Colonic mucosa (tissue), 4 donors: ENCODE data around the gene R3HCC1L. TPM values are rescaled to one million over a fixed set of nuclear protein-coding genes. Genes with fewer than 3 reads are reported as not detected.
"Not testable (repeated sequence)": the region's sequence is repeated elsewhere in the genome, so short reads cannot be mapped to it uniquely, and the experiment has no call there.

Experiments
- DNase-seq: peaks from one replicate; pipeline ENCODE4 v3.0.0-alpha.2; 2020
- H3K27ac ChIP-seq: fragments of 200-600 bp; one replicate; pipeline ENCODE4 v1.8.0; 2021
- H3K27me3 ChIP-seq: fragments of 200-600 bp; one replicate; pipeline ENCODE4 v1.8.0; 2021
- H3K36me3 ChIP-seq: fragments of 200-600 bp; one replicate; pipeline ENCODE4 v1.8.0; 2021
- H3K4me1 ChIP-seq: fragments of 200-600 bp; one replicate; pipeline ENCODE4 v1.8.0; 2021; ENCODE audit warnings: mild to moderate bottlenecking
- H3K4me3 ChIP-seq: fragments of 200-600 bp; one replicate; pipeline ENCODE4 v1.8.0; 2021
- H3K9ac ChIP-seq, 2 donors: one replicate each; pipeline ENCODE4 v1.7.0; 2013; ENCODE audit warnings: control low read depth in 2 of 2, low read depth in 2 of 2, low read length in 2 of 2
- H3K9me3 ChIP-seq: fragments of 200-600 bp; one replicate; pipeline ENCODE4 v1.8.0; 2021
- CTCF ChIP-seq: fragments of 200-600 bp; IDR thresholded peaks from one replicate; pipeline ENCODE4 v1.8.0; 2022; ENCODE audit warnings: antibody characterized with exemption, mild to moderate bottlenecking
- intact Hi-C: fragments of 100-400 bp; cut with DNase I; formaldehyde crosslinking; loops from one replicate; pipeline ENCODE4 v1.14.1; 2022
- total RNA-seq, 2 donors: library from RNA; stranded (reverse); fragmentation: NEBNext Ultra II Directional in 1 of 2; extraction: Animal tissue kit (Norgen Biotek cat#: 25700) in 1 of 2; gene quantifications; one replicate each; pipeline ENCODE4 v1.2.1, GENCODE V29; 2021
- donor health status: healthy.
- donor health status: DM: no; HTN: no; CAD: no.
- donor health status: DM: no; HTN: no; CAD: no.

The R3HCC1L gene
- total RNA-seq, 2 donors from 2014 or later = 16.7 to 16.8 TPM

GRCh38 chr10:98144985-98145384 is 10.5 kb downstream of the R3HCC1L start:
- intact Hi-C loops = no loop called here
- Histone ChIP-seq H3K4me1 (no peaks in the 10 kb centered on the region), H3K36me3 (no peaks in the 10 kb centered on the region), H3K9me3 (no peaks in the 10 kb centered on the region), H3K27ac (no peak overlapping the region), H3K4me3 (no peak overlapping the region), H3K9ac (no peak overlapping the region), H3K27me3 (no peaks in the 10 kb centered on the region)
- no peak for TF ChIP-seq CTCF
- DNase-seq = no peak

GRCh38 chr10:98149858-98150257 is 15.4 kb downstream of the R3HCC1L start:
- no peaks in the 10 kb centered on the region for H3K4me1 ChIP-seq
- H3K9ac ChIP-seq = no peak overlapping the region
- H3K36me3 ChIP-seq = no peaks in the 10 kb centered on the region
- no peak overlapping the region for H3K4me3 ChIP-seq
- no peaks in the 10 kb centered on the region for H3K9me3 ChIP-seq
- no peak overlapping the region for H3K27ac ChIP-seq
- intact Hi-C loops = no loop called here
- H3K27me3 ChIP-seq = no peaks in the 10 kb centered on the region
- TF ChIP-seq CTCF = no peak
- no peak for DNase-seq

GRCh38 chr10:98150544-98150943 is 16.1 kb downstream of the R3HCC1L start:
- H3K4me3 ChIP-seq = no peak overlapping the region
- H3K9ac ChIP-seq = no peak overlapping the region
- intact Hi-C loops = no loop called here
- no peak for DNase-seq
- TF ChIP-seq CTCF = no peak
- no peaks in the 10 kb centered on the region for H3K36me3 ChIP-seq
- no peaks in the 10 kb centered on the region for H3K4me1 ChIP-seq
- H3K27ac ChIP-seq = no peak overlapping the region
- H3K9me3 ChIP-seq = no peaks in the 10 kb centered on the region
- H3K27me3 ChIP-seq = no peaks in the 10 kb centered on the region

DNA sequence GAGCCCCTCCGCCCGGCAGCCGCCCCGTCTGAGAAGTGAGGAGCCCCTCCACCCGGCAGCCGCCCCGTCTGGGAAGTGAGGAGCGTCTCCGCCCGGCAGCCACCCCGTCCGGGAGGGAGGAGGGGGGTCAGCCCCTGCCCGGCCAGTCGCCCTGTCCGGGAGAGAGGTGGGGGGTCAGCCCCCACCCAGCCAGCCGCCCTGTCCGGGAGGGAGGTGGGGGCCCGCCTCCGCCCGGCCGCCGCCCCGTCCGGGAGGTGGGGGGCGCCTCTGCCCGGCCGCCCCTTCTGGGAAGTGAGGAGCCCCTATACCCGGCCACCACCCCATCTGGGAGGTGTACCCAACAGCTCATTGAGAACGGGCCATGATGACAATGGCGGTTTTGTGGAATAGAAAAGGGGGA is 18.3 kb downstream of the R3HCC1L start:
- intact Hi-C loops, H3K9me3 ChIP-seq, DNase-seq, H3K36me3 ChIP-seq, H3K9ac ChIP-seq, H3K4me3 ChIP-seq, H3K27me3 ChIP-seq, H3K27ac ChIP-seq, H3K4me1 ChIP-seq: not testable (repeated sequence)

- H3K27me3 ChIP-seq, H3K27ac ChIP-seq, intact Hi-C loops, H3K4me1 ChIP-seq, DNase-seq, H3K36me3 ChIP-seq, H3K9ac ChIP-seq, H3K9me3 ChIP-seq, H3K4me3 ChIP-seq: not testable (repeated sequence)
Measured at GRCh38 chr10:98153213-98153958, 18.9 kb downstream of the R3HCC1L start.

DNA sequence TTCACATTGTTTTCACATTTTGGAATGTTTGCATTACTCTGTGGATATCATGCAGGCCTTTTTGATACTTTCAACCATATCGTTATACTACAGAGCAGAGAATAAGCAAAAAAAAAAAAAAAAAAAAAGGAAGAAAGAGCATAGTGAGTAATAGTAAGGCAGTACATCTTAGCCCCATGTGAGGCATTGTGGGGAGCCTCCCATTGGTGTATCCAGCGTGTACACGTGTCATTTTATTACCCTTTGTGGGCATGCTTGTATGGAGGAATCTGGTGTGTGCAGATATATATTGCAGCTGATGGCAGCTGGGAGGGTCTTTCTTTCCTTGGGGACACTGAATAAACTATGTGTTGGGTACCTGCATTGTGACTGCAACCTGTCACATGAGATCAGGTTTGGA is 19.6 kb downstream of the R3HCC1L start:
- H3K36me3 ChIP-seq = no peaks in the 10 kb centered on the region
- H3K4me3 ChIP-seq = no peak overlapping the region
- intact Hi-C loops = no loop called here
- H3K4me1 ChIP-seq = no peaks in the 10 kb centered on the region
- no peak overlapping the region for H3K9ac ChIP-seq
- DNase-seq = no peak
- H3K9me3 ChIP-seq = no peaks in the 10 kb centered on the region
- TF ChIP-seq CTCF = no peak
- H3K27ac ChIP-seq = no peak overlapping the region
- H3K27me3 ChIP-seq = no peaks in the 10 kb centered on the region
